Fibroblast of mammary gland (primary cell): ENCODE results near the gene GABBR1.
"Not testable (repeated sequence)": the region's sequence is repeated elsewhere in the genome, so short reads cannot be mapped to it uniquely, and the experiment has no call there.

Source experiments
- DNase-seq: peaks from one replicate; pipeline ENCODE4 v3.0.0-alpha.2; 2010; ENCODE audit warnings: low read depth
- H3K4me3 ChIP-seq: 2 replicates; pipeline ENCODE4 v1.5.1; 2011; ENCODE audit warnings: low read depth, mild to moderate bottlenecking, low read length, moderate library complexity; ENCODE audit not compliant: control insufficient read depth
- TF ChIP-seq, protein P1 (sequence below): conservative IDR thresholded peaks from 2 replicates; pipeline ENCODE4 v1.5.1; 2011; ENCODE audit warnings: low read depth, low read length, inconsistent platforms; ENCODE audit not compliant: control insufficient read depth, insufficient read depth

The GABBR1 gene

GRCh38 chr6:29676981-29677601, 44.1 kb upstream of the GABBR1 start:
- DNase-seq, result no peak
- TF ChIP-seq, protein P1, sequence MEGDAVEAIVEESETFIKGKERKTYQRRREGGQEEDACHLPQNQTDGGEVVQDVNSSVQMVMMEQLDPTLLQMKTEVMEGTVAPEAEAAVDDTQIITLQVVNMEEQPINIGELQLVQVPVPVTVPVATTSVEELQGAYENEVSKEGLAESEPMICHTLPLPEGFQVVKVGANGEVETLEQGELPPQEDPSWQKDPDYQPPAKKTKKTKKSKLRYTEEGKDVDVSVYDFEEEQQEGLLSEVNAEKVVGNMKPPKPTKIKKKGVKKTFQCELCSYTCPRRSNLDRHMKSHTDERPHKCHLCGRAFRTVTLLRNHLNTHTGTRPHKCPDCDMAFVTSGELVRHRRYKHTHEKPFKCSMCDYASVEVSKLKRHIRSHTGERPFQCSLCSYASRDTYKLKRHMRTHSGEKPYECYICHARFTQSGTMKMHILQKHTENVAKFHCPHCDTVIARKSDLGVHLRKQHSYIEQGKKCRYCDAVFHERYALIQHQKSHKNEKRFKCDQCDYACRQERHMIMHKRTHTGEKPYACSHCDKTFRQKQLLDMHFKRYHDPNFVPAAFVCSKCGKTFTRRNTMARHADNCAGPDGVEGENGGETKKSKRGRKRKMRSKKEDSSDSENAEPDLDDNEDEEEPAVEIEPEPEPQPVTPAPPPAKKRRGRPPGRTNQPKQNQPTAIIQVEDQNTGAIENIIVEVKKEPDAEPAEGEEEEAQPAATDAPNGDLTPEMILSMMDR, result no peak
- no peak overlapping the region for H3K4me3 ChIP-seq

- H3K4me3 ChIP-seq, result no peak overlapping the region
- no peak for DNase-seq
- TF ChIP-seq, protein P1, result no peak
These were observed 42.6 kb upstream of the GABBR1 start for GRCh38 chr6:29675561-29675960.

DNA sequence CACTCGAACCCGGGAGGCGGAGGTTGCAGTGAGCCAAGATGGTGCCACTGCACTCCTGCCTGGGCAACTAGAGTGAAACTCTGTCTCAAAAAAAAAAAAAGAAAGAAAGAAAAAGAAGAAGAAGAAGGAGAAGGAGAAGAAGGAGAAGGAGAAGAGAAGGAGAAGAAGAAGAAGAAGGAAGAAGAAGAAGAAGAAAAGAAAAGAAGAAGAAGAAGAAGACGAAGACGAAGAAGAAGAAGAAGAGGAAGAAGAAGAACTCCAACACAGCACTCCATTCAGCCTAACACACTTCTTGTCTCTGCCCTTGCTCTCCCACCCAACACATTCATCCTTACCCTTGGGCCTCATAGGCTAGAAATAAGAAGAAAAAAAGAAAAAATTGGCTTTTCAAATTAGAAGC, 41.0 kb upstream of the GABBR1 start:
- TF ChIP-seq, protein P1, result no peak
- no peak overlapping the region for H3K4me3 ChIP-seq
- DNase-seq, result no peak

GRCh38 chr6:29673161-29673560, 40.2 kb upstream of the GABBR1 start:
- H3K4me3 ChIP-seq, result no peak overlapping the region
- no peak for DNase-seq
- TF ChIP-seq, protein P1, result no peak

GRCh38 chr6:29672116-29672515, 39.1 kb upstream of the GABBR1 start:
- not testable (repeated sequence) for H3K4me3 ChIP-seq, DNase-seq

DNA sequence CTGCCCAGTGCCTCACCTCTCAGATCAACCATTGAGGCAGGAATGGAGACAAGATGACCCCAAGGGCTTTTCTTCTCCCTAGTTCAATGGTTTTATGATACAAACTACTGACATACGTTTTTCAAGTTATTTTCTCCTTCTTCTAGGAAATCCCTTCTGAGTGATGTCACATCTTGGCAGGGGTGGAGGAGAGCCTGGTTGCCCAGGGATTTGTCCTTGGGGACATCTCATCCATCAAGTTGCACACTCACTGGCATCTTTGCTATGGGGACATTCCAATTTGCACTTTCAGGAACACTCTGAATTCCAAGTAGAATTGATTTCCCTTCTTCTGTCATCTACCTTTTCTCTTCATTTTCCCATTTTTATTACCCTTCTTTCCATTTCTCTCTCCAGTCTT, 38.0 kb upstream of the GABBR1 start:
- H3K4me3 ChIP-seq, result no peak overlapping the region
- DNase-seq, result no peak
- TF ChIP-seq, protein P1, result no peak

DNA sequence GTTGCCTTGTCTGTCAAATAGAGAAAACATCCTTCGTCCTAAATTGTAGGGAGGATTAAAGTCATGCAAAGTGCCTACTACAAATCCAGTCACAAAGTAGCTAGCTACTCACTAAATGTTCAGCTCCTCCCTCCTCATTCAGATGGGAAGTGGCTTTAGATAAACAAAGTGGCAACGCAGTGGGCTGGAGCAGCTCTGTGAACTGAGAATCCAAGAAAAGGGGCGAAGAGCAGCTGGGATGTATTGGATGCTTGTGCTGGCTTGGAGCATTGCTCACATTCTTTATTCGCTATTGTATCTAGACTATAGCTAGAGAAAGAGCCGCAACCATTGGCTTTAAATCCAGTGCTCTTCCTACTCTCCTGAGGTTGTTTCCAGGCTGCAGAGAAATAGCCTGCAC, 34.2 kb upstream of the GABBR1 start:
- no peak for DNase-seq
- TF ChIP-seq, protein P1, result no peak
- H3K4me3 ChIP-seq, result no peak overlapping the region
